HEK293 (cell line): Measurements from ENCODE around the gene ARHGAP30.

Experiments
- SCRT1 ChIP-seq: fragments of 450-650 bp; formaldehyde crosslinking; IDR thresholded peaks from 2 replicates; pipeline ENCODE4 v1.5.1; 2016; ENCODE audit warnings: missing biosample characterization, missing genetic modification characterization, borderline replicate concordance
- SP2 ChIP-seq: fragments of 450-650 bp; formaldehyde crosslinking; IDR thresholded peaks from 2 replicates; pipeline ENCODE4 v1.5.1; 2016; ENCODE audit warnings: missing biosample characterization, missing genetic modification characterization
- ZBTB7A ChIP-seq: fragments of 450-650 bp; formaldehyde crosslinking; IDR thresholded peaks from 2 replicates; pipeline ENCODE4 v1.5.1; 2016; ENCODE audit warnings: low read depth, missing biosample characterization, missing genetic modification characterization
- ZBTB8A ChIP-seq: fragments of 450-650 bp; formaldehyde crosslinking; IDR thresholded peaks from 2 replicates; pipeline ENCODE4 v1.5.1; 2016; ENCODE audit warnings: missing biosample characterization, missing genetic modification characterization
- ZNF133 ChIP-seq: fragments of 450-650 bp; formaldehyde crosslinking; IDR thresholded peaks from 2 replicates; pipeline ENCODE4 v1.5.1; 2016; ENCODE audit warnings: missing biosample characterization, missing genetic modification characterization
- ZNF600 ChIP-seq: fragments of 450-650 bp; formaldehyde crosslinking; IDR thresholded peaks from 2 replicates; pipeline ENCODE4 v1.5.1; 2016; ENCODE audit warnings: missing biosample characterization, missing genetic modification characterization
- TF ChIP-seq, protein P1 (sequence below): fragments of 450-650 bp; formaldehyde crosslinking; IDR thresholded peaks from 2 replicates; pipeline ENCODE4 v1.5.1; 2016; ENCODE audit warnings: missing biosample characterization, missing genetic modification characterization

DNA sequence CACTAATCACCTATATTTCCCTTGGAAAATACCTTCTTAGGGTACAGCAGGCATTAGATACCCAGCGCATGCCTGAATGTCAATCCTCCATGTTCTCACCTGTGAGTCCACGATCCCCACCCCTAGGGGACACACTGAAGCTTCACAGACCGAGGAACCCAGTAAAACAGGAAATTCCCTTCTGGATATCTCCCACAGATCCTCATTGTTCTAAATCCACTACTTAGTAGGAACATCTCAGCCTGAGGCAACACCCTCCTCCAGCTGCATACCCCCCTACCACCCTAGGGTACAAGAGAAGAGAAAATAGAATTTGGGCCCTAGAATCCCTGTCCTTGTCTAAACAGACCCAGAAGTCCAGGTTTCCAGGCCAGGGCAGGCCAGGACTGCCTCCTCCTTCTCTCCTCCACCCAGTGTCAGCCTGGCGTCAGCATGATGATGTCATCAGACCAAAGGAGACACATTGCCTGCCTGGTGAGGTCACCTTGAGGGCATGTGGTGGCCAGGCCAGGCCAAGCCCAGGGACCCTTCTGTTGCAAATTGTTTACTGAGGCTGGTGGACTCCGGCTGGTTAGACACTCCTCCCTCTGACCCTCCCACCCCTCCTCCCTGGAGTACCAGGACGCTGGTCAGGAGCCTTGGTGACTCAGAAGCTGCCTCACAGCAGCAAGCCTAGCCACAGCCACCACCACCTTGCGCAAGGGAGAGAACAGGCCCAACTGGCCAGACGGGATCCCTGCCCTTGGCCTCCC is 13.5 kb upstream of the ARHGAP30 start:
- TF ChIP-seq SCRT1, result no peak
- TF ChIP-seq, protein P1, sequence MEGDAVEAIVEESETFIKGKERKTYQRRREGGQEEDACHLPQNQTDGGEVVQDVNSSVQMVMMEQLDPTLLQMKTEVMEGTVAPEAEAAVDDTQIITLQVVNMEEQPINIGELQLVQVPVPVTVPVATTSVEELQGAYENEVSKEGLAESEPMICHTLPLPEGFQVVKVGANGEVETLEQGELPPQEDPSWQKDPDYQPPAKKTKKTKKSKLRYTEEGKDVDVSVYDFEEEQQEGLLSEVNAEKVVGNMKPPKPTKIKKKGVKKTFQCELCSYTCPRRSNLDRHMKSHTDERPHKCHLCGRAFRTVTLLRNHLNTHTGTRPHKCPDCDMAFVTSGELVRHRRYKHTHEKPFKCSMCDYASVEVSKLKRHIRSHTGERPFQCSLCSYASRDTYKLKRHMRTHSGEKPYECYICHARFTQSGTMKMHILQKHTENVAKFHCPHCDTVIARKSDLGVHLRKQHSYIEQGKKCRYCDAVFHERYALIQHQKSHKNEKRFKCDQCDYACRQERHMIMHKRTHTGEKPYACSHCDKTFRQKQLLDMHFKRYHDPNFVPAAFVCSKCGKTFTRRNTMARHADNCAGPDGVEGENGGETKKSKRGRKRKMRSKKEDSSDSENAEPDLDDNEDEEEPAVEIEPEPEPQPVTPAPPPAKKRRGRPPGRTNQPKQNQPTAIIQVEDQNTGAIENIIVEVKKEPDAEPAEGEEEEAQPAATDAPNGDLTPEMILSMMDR (tag by site-specific recombination), result no peak
- TF ChIP-seq ZNF133 (tag by site-specific recombination), result no peak
- TF ChIP-seq ZBTB7A, result peak; percentile 69; the same call in 1 of the 2 replicates
- no peak for TF ChIP-seq SP2 (tag by site-specific recombination)
- no peak for TF ChIP-seq ZBTB8A (tag by site-specific recombination)
- TF ChIP-seq ZNF600, result peak; percentile 84
